ENCODE measurements around the gene CCNJL.

The CCNJL gene

DNA sequence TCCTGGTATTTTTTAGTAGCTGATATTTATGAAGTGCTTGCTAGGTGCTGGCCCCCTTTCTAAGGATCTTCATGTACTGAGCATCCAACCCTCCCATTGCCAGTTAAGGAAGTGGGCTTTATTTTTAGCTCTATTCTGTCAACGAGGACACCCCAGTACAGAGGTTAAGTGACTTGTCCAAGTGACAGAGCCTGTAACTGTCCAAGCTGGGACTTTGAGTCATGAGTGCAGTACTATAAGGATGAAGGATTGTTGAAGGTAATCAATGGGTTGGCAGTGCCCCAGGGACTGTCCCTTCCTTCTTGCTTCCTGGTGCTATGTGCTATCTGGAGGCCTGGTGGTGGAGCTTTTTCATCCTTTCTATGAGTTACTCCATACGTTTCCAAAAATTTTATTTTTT lies 101.0 kb downstream of the CCNJL start:
- DNase-seq: no peak

DNA sequence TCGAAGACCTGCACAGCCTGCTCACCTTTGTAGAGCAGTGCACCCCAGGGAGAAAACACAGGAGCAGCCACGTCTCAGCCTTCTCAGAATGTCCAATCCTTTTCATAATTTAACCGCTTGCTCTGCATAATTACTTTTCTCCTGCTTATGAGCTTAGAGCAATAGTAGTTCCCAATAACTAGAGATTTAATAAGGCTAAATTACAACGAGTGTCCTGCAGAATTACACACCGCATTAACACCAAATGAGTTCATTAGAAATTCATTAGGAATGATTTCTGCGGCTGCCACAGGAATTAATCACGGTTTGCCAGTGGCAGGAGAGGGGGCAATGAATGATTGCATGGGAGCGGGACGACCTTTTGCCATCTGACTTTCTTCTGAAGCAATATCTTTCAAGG lies 101.8 kb downstream of the CCNJL start:
- DNase-seq: no peak

DNA sequence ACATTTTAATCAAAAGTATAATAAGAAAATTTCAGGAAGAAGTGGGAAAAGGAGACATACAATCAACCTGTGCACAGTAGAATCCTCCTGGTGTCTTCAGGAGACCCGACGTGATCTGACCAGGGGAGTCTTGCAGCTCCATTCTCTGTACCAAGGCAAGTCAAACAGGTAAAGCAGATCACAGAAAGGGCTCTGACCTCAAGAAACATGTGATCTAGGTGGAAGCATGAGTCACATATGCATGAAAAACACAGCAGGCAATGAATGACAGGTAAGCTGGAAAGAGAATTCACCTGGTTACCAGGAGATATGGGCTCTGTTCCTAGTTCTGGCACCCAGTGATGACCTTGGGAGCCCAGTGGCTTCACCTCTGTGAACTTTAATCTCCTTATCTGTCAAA lies 102.4 kb downstream of the CCNJL start:
- DNase-seq: no peak

DNA sequence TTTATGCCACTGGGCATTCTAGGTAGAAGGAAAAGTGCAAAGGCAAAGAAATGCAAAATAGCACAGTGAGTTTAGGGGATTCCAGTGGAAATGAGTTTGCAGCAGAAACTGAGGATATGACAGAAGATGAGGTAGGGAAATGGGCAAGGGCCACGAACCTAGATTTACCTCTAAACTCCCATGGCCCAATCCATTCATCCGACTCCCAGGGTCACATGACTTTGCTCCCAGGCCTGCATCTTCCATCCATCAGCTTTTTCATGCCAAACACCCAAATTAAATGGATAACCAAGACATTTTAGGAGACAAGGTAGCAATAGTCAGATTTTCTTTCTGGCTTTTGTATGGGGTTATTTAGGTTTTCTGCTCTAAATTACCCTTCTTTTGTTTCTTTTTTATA lies 105.3 kb downstream of the CCNJL start:
- DNase-seq: no peak
